GM12865 (cell line): ENCODE data around the gene TMEM203.

ENCODE experiments used
- DNase-seq: peaks from one replicate; pipeline ENCODE4 v3.0.0; 2010; ENCODE audit warnings: low read depth
- H3K4me3 ChIP-seq: 2 replicates; pipeline ENCODE4 v1.5.1; 2011; ENCODE audit warnings: mild to moderate bottlenecking, low read depth, low read length, control low read depth
- TF ChIP-seq, protein P1 (sequence below): IDR thresholded peaks from 2 replicates; pipeline ENCODE4 v1.5.1; 2011; ENCODE audit warnings: low read length, control low read depth, low read depth, inconsistent platforms; ENCODE audit not compliant: insufficient read depth; ENCODE audit errors: missing control alignments

The TMEM203 gene

DNA sequence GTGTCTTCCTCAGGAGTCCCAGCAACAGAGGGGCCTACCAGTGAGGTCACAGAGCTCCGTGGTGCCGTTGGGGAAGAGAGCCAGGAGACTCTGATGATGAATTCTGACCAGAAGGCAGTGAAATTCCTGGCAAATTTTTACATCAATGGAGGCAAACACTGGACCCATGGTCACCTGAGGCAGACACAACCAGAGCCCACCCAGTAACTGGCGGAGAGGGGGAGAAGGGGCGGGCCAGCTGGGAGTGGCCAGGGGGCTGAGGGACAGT, 45.7 kb upstream of the TMEM203 start, which contains the start of gene STPG3:
STPG3 (plus strand) TSS at position 93 of the 268 bp plus-strand sequence; CDS start at position 94, 1 bp downstream.
- no peak within 1 kb of the TSS for H3K4me3 ChIP-seq
- TF ChIP-seq, protein P1, sequence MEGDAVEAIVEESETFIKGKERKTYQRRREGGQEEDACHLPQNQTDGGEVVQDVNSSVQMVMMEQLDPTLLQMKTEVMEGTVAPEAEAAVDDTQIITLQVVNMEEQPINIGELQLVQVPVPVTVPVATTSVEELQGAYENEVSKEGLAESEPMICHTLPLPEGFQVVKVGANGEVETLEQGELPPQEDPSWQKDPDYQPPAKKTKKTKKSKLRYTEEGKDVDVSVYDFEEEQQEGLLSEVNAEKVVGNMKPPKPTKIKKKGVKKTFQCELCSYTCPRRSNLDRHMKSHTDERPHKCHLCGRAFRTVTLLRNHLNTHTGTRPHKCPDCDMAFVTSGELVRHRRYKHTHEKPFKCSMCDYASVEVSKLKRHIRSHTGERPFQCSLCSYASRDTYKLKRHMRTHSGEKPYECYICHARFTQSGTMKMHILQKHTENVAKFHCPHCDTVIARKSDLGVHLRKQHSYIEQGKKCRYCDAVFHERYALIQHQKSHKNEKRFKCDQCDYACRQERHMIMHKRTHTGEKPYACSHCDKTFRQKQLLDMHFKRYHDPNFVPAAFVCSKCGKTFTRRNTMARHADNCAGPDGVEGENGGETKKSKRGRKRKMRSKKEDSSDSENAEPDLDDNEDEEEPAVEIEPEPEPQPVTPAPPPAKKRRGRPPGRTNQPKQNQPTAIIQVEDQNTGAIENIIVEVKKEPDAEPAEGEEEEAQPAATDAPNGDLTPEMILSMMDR, result no peak
- no peak for DNase-seq

DNA sequence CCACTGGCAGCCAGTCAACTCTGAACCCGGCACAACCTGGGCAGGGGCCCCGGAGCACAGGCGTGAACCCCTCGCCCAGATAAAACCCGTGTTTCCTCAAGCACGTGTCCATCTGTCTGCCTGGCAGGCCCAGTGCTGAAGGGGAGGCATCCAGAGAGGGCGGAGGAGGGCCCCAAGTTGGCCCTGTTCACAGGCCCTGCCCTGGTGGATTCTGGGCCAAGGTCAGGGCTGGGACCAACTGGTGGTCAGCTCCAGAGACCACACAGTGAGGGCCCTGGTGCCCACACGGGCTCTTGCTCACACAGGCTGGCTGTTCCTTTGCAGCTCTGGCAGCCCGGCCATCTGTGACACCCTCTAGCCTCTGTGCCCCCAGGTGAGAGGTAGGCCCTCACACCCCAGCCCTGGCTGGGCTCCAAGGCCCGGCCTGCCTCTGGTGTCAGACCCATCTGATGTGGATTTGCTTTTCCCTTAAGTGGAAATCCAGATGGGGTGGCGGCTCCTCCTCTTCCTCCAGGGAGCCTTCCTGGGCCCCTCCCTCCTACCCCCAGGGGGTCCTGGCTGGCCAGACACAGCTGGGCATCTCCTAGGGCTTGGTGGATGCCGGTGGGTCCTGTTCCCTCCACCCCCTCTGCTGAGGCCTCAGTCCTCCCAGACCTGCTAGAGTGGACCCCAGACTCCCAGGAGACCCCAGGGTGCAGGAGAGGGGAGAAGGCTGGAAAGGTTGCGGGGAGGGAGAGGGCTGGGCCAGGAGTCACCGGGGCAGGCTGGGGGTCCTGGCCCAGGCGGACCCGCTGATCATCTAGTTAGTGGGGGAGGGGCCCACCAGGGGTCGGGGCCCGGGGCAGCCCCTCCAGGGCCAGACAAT, 45.1 kb upstream of the TMEM203 start:
- TF ChIP-seq, protein P1, result no peak
- H3K4me3 ChIP-seq, result no peak overlapping the region
- no peak for DNase-seq

DNA sequence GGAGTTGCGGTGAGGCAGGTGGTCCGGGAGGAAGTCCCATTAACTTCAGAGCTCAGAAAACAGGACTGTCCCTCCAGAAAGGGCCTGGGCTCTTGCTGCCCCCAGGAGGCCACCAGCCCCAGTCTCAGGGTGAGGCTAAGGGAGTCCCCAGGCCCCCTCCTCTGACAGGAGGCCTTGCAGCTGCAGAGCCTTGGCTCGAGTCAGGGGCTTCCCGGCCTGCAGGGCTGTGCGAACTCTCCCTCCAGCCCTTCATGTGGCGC, 42.4 kb upstream of the TMEM203 start:
- no peak for DNase-seq
- no peak overlapping the region for H3K4me3 ChIP-seq
- TF ChIP-seq, protein P1, result no peak

DNA sequence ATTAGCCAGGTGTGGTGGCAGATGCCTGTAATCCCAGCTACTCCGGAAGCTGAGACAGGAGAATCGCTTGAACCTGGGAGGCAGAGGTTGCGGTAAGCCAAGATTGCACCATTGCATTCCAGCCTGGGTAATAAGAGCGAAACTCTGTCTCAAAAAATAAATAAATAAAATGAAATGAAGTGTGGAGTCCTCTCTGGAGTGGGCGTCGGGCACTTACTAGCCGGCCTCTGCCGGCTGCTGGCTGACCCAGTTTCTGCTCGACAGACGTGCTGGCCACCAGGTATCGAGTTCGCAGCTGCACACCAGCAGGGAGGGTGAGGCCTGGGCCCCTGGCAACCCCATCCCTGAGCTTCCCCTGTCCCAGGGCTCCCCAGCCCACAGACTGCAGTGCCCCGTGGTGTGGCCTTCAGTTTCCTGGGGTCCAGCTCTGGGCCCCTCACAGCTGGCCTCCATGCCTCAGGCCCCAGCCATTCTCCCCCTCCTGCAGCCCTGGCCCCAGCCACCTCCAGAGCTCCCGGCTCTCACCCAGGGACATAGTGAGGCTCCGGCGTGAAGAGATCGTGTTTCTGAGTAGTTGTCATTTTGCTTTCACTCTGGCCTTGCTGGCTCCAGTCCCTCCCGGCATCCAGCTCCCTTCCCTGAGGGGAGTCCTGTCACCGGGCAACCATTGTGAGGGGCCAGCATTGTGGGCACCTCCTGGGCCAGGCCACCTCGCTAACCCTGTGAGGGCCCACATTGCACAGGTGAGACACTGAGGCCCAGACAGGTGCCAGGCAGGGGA, 41.9 kb upstream of the TMEM203 start:
- DNase-seq, result no peak
- TF ChIP-seq, protein P1, result no peak
- H3K4me3 ChIP-seq, result no peak overlapping the region

GRCh38 chr9:137245450-137246421, 40.3 kb upstream of the TMEM203 start:
- H3K4me3 ChIP-seq, result no peak overlapping the region
- no peak for DNase-seq
- TF ChIP-seq, protein P1, result no peak

DNA sequence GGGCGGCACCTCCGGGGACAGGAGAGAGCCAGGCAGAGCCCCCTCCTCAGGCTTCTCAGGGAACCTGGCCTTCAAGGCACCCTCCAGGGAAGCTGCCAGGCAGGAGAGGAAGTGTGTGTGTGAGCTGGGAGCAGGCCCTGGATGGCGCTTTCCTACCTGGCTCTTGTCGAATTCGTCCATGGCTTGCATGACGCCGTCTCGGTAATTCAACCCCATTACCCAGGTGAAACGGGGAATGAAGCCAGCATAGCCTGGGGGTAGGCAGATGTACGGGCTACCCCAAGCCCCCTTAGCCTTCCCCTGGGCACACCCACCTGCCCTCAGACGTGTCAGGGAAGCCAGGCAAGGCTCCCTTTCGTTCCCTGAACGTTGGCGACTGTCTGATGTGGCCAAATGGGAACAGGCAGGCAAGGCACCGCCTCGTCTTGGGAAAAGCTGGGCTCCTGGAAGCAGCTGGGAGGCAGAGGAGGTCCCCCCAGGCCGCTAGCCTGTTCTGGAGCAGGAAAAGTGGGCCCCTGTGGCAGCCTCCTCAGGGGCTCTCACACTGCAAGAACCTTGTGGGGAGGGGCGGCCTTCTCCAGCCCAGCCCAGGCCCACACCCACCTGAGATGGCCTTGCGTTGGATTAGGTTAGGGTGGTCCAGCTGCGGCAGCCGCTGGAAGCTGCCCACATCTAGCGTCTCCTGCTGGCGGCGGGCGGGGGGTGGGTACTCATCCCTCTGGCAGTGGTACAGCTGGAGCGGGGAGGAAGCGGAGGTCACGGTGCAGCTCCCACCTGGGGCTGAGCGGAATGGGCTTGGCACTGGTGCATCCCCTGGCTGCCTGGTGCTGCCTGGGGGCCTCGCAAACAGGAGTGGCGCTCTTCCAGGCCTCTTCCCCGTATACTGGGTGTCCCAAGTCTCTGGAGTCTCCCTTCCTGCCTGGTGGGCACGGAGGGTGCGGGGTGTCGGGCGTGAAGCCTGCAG, 39.3 kb upstream of the TMEM203 start:
- no peak for DNase-seq
- no peak overlapping the region for H3K4me3 ChIP-seq
- TF ChIP-seq, protein P1, result no peak
